OCI-LY1 (cell line): ENCODE results near the gene LPIN1.

Source experiments
- H2AFZ ChIP-seq: fragments of 200-600 bp; sonication (generic), shearing (Covaris generic); 2 replicates; pipeline ENCODE4 v1.6.0; 2014; ENCODE audit warnings: antibody characterized with exemption, mild to moderate bottlenecking, low read length
- H3F3A ChIP-seq: fragments of 200-600 bp; sonication (generic), shearing (Covaris generic); 2 replicates; pipeline ENCODE4 v1.6.0; 2014; ENCODE audit warnings: mild to moderate bottlenecking, antibody characterized with exemption, low read length, moderate library complexity; ENCODE audit not compliant: insufficient read depth
- H3K27ac ChIP-seq: fragments of 200-600 bp; sonication (generic); 2 replicates; pipeline ENCODE4 v1.5.1; 2014; ENCODE audit warnings: low read length, mixed run types, mild to moderate bottlenecking, low read depth; ENCODE audit not compliant: poor library complexity, severe bottlenecking
- H3K27me3 ChIP-seq: fragments of 200-600 bp; sonication (generic); 2 replicates; pipeline ENCODE4 v1.6.0; 2014; ENCODE audit warnings: antibody characterized with exemption, mild to moderate bottlenecking, low read length, moderate library complexity; ENCODE audit not compliant: insufficient read depth
- H3K36me3 ChIP-seq: fragments of 200-600 bp; sonication (generic); 2 replicates; pipeline ENCODE4 v1.6.1; 2014; ENCODE audit warnings: mild to moderate bottlenecking, antibody characterized with exemption, low read length, moderate library complexity, mixed read lengths; ENCODE audit not compliant: insufficient read depth
- H3K4me1 ChIP-seq: fragments of 200-600 bp; sonication (generic); 2 replicates; pipeline ENCODE4 v1.5.1; 2014; ENCODE audit warnings: mild to moderate bottlenecking, low read length, moderate library complexity; ENCODE audit not compliant: insufficient read depth, severe bottlenecking
- H3K4me2 ChIP-seq: fragments of 200-600 bp; sonication (generic), shearing (Covaris generic); 2 replicates; pipeline ENCODE4 v1.6.1; 2014; ENCODE audit warnings: low read length
- H3K4me3 ChIP-seq: fragments of 200-600 bp; sonication (generic); 2 replicates; pipeline ENCODE4 v1.5.1; 2014; ENCODE audit warnings: low read length, low read depth, mild to moderate bottlenecking, mixed read lengths; ENCODE audit not compliant: poor library complexity, severe bottlenecking
- H3K79me2 ChIP-seq: fragments of 200-600 bp; shearing (Covaris generic); 2 replicates; pipeline ENCODE4 v1.6.1; 2016; ENCODE audit warnings: mixed run types, low read length, mixed read lengths; ENCODE audit not compliant: insufficient read depth
- H3K9ac ChIP-seq: fragments of 200-600 bp; sonication (generic), shearing (Covaris generic); 2 replicates; pipeline ENCODE4 v1.6.1; 2014; ENCODE audit warnings: mild to moderate bottlenecking, low read length, mixed read lengths
- H3K9me2 ChIP-seq: fragments of 200-600 bp; sonication (generic), shearing (Covaris generic); 2 replicates; pipeline ENCODE4 v1.6.1; 2014; ENCODE audit warnings: low read depth, mild to moderate bottlenecking, low read length, mixed read lengths
- H3K9me3 ChIP-seq: fragments of 200-600 bp; shearing (Covaris generic); 2 replicates; pipeline ENCODE4 v1.6.1; 2014; ENCODE audit warnings: low read length, mixed read lengths
- H4K20me1 ChIP-seq: fragments of 200-600 bp; sonication (generic), shearing (Covaris generic); 2 replicates; pipeline ENCODE4 v1.6.0; 2016; ENCODE audit warnings: mild to moderate bottlenecking, low read length; ENCODE audit not compliant: insufficient read depth
- EZH2 ChIP-seq: fragments of 200-600 bp; sonication (generic), shearing (Covaris generic); IDR thresholded peaks from 2 replicates; pipeline ENCODE4 v1.8.0; 2017; ENCODE audit warnings: borderline replicate concordance, mixed run types, mild to moderate bottlenecking, antibody characterized with exemption, low read length, moderate library complexity, mixed read lengths
- TF ChIP-seq, protein P1 (sequence below): fragments of 200-600 bp; sonication (generic), shearing (Covaris generic); IDR thresholded peaks from 2 replicates; pipeline ENCODE4 v1.5.1; 2017; ENCODE audit warnings: mild to moderate bottlenecking, antibody characterized with exemption, low read length, moderate library complexity, mixed read lengths

LPIN1 gene

DNA sequence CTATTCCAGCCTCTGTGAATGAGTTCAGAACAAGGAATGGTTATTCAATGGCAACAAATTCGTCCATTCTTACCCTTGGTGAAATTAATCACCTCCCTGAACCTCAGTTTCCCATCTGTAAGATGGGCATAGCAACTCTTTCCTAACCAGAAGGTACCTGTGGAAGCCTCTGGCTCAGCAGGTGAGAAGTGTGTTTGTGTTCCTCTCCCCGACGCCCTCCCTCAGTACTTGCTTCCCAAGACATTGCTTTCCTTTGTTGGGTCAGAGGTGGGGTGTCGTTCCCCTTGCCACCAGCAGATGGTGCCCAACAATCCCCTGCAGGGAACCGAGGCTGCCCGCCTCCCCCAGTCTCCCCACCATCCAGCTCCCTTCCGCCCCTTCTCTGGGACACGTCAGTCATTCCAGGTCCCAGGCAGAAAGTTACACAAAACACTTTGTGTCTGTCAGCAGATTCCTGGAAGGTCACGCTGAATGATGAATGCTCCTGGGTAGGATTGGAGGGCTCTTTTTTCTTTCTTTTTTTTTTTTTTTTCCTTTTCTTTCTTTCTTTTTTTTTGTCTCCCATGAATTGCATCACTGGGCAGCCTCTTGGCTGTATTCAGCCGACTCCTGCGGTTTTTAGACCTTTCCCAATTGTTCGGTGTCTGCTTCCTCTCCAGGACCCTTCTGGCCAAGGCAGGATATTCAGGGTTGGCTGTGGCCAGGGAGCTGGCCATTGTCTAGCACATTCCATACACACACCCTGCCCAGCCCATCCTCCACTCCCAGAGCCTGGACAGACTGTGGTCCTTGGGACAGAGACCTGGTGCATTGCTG lies 117.3 kb downstream of the LPIN1 start:
- H3K9me3 ChIP-seq = peaks cover 8% of the 10 kb centered on the region; the same call in 1 of the 2 replicates

DNA sequence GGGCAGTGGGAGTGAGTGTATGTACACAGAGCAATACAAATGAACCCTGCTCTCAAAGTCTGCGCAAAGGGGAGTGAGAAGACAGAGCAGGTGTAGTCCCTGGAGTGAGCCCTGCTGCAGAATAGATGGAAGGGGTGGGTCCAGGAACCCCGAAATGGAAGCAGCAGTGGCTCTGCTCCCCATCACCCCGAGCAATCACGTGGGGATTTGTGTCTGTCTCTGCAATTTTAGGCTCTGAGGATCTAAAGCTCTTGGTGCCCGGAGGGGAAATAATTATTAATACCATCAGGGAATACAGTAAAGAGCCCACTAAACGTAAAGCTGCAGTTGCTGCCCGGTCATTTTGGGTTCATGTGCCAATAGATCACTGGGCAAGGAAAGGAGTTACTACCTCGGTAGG lies 118.3 kb downstream of the LPIN1 start:
- H3K4me1 ChIP-seq = peaks cover 54% of the 10 kb centered on the region
- no peak overlapping the region for H3K4me2 ChIP-seq
- peaks cover 64% of the 10 kb centered on the region for H3K36me3 ChIP-seq
- H3K27ac ChIP-seq = peak overlapping the region; percentile 98
- H3K9ac ChIP-seq = peak overlapping the region; percentile 87; the same call in 1 of the 2 replicates
- no peaks in the 10 kb centered on the region; the same call in 1 of the 2 replicates for H3F3A ChIP-seq
- no peaks in the 10 kb centered on the region for H3K9me2 ChIP-seq
- H3K27me3 ChIP-seq = no peaks in the 10 kb centered on the region
- no peak overlapping the region for H3K4me3 ChIP-seq
- TF ChIP-seq, protein P1, sequence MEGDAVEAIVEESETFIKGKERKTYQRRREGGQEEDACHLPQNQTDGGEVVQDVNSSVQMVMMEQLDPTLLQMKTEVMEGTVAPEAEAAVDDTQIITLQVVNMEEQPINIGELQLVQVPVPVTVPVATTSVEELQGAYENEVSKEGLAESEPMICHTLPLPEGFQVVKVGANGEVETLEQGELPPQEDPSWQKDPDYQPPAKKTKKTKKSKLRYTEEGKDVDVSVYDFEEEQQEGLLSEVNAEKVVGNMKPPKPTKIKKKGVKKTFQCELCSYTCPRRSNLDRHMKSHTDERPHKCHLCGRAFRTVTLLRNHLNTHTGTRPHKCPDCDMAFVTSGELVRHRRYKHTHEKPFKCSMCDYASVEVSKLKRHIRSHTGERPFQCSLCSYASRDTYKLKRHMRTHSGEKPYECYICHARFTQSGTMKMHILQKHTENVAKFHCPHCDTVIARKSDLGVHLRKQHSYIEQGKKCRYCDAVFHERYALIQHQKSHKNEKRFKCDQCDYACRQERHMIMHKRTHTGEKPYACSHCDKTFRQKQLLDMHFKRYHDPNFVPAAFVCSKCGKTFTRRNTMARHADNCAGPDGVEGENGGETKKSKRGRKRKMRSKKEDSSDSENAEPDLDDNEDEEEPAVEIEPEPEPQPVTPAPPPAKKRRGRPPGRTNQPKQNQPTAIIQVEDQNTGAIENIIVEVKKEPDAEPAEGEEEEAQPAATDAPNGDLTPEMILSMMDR = no peak
- no peak for TF ChIP-seq EZH2
- H3K79me2 ChIP-seq = no peaks in the 10 kb centered on the region
- H3K9me3 ChIP-seq = no peaks in the 10 kb centered on the region
- H2AFZ ChIP-seq = no peak overlapping the region
- H4K20me1 ChIP-seq = no peaks in the 10 kb centered on the region

More for the DNA sequence above, 117.3 kb downstream of the LPIN1 start:
- Histone ChIP-seq H3K9me2 (no peaks in the 10 kb centered on the region), H3K27me3 (no peaks in the 10 kb centered on the region), H4K20me1 (no peaks in the 10 kb centered on the region), H2AFZ (no peak overlapping the region), H3F3A (no peaks in the 10 kb centered on the region; the same call in 1 of the 2 replicates), H3K4me1 (peaks cover 54% of the 10 kb centered on the region), H3K79me2 (no peaks in the 10 kb centered on the region), H3K36me3 (peaks cover 64% of the 10 kb centered on the region), H3K4me3 (peak overlapping the region; percentile 49), H3K4me2 (peak overlapping the region; percentile 83), H3K27ac (peak overlapping the region; percentile 98), H3K9ac (peak overlapping the region; percentile 87)
- TF ChIP-seq, protein P1 = peak; percentile 98
- no peak for TF ChIP-seq EZH2

DNA sequence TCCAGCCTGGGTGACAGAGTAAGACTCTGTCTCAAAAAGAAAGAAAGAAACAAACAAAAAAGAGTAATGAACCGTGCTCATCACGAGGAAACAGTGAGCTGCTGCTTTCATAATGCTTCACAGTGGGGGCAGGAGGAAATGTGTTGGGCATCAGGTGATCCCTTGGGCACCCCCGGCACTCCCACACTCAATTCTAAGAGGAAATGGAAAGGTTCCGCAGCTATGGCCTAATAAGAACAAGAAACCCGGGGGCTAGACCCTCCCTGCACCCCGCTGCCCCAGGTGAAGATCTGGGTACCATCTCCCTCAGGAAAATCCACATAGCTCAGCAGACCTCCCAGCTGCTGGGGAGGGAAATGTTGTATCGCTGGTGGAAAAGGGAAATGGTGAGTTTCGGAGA lies 118.9 kb downstream of the LPIN1 start:
- no peak overlapping the region for H3K4me3 ChIP-seq
- H3K9ac ChIP-seq = no peak overlapping the region; the same call in 1 of the 2 replicates
- H3K4me1 ChIP-seq = peaks cover 49% of the 10 kb centered on the region
- H3K79me2 ChIP-seq = no peaks in the 10 kb centered on the region
- no peaks in the 10 kb centered on the region; the same call in 1 of the 2 replicates for H3F3A ChIP-seq
- TF ChIP-seq, protein P1 = no peak
- no peak for TF ChIP-seq EZH2
- H3K9me2 ChIP-seq = no peaks in the 10 kb centered on the region
- H3K27me3 ChIP-seq = no peaks in the 10 kb centered on the region
- no peak overlapping the region for H3K4me2 ChIP-seq
- H4K20me1 ChIP-seq = no peaks in the 10 kb centered on the region
- no peak overlapping the region for H2AFZ ChIP-seq
- peaks cover 64% of the 10 kb centered on the region for H3K36me3 ChIP-seq
- H3K27ac ChIP-seq = peak overlapping the region; percentile 98
- no peaks in the 10 kb centered on the region for H3K9me3 ChIP-seq
